ENCODE measurements around the gene MAPK10.

The MAPK10 gene

GRCh38 chr4:86048426-86048825 lies 311.4 kb downstream of the MAPK10 start:
- TF ChIP-seq EZH2phosphoT487 (IDR thresholded peaks at IDR 0.05; ENCODE audit: borderline replicate concordance), result no peak
- TF ChIP-seq, protein P1, sequence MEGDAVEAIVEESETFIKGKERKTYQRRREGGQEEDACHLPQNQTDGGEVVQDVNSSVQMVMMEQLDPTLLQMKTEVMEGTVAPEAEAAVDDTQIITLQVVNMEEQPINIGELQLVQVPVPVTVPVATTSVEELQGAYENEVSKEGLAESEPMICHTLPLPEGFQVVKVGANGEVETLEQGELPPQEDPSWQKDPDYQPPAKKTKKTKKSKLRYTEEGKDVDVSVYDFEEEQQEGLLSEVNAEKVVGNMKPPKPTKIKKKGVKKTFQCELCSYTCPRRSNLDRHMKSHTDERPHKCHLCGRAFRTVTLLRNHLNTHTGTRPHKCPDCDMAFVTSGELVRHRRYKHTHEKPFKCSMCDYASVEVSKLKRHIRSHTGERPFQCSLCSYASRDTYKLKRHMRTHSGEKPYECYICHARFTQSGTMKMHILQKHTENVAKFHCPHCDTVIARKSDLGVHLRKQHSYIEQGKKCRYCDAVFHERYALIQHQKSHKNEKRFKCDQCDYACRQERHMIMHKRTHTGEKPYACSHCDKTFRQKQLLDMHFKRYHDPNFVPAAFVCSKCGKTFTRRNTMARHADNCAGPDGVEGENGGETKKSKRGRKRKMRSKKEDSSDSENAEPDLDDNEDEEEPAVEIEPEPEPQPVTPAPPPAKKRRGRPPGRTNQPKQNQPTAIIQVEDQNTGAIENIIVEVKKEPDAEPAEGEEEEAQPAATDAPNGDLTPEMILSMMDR (conservative IDR thresholded peaks at IDR 0.05; ENCODE audit: low read length), result no peak
- H4K20me1 ChIP-seq (ENCODE audit: insufficient read depth, low read length, poor library complexity, severe bottlenecking), result no peaks in the 10 kb centered on the region
- peaks cover 5% of the 10 kb centered on the region for H3K4me1 ChIP-seq (ENCODE audit: insufficient read depth, low read length, poor library complexity, severe bottlenecking)
- H3K36me3 ChIP-seq (ENCODE audit: insufficient read depth, low read length), result no peaks in the 10 kb centered on the region
- no peak overlapping the region for H3K9ac ChIP-seq (ENCODE audit: low read depth, low read length, poor library complexity, severe bottlenecking)
- H2AFZ ChIP-seq (ENCODE audit: low read length), result no peak overlapping the region
- no peaks in the 10 kb centered on the region for H3K9me3 ChIP-seq (ENCODE audit: insufficient read depth, low read depth, low read length)
- no peaks in the 10 kb centered on the region for H3F3A ChIP-seq (ENCODE audit: low read depth)
- H3K9me2 ChIP-seq (replicated peaks; ENCODE audit: low read depth, low read length), result no peaks in the 10 kb centered on the region
- H3K27me3 ChIP-seq (ENCODE audit: insufficient read depth, low read length, poor library complexity, severe bottlenecking), result no peaks in the 10 kb centered on the region
- no peak overlapping the region for H3K4me2 ChIP-seq (ENCODE audit: low read depth, low read length, poor library complexity, severe bottlenecking)
- no peak overlapping the region for H3K4me3 ChIP-seq (ENCODE audit: low read length, poor library complexity, severe bottlenecking)
- H3K79me2 ChIP-seq (ENCODE audit: insufficient read depth, low read length), result no peaks in the 10 kb centered on the region

DNA sequence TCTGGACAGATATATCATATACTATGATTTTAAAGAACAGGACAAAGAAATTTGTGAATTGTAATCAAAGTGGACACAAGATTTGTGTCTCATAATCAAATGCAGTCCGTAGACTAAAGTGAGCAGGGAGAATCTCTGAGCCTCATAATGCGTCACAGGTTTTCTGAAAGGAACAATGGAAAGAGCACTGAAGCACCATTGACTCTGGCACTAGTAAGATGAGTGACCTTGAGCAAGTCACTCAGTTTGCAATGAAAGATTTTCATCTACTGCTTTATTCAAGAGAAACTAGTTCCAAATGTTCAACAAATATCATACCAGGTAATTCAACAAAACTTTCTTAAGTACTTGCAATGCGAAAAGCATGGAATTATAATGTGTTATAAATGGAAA lies 315.3 kb downstream of the MAPK10 start:
- Histone ChIP-seq H3K36me3 (ENCODE audit: insufficient read depth, low read length) (no peaks in the 10 kb centered on the region), H3K27me3 (ENCODE audit: insufficient read depth, low read length, poor library complexity, severe bottlenecking) (no peaks in the 10 kb centered on the region), H3K4me2 (ENCODE audit: low read depth, low read length, poor library complexity, severe bottlenecking) (no peak overlapping the region), H3K9me2 (replicated peaks; ENCODE audit: low read depth, low read length) (no peaks in the 10 kb centered on the region), H3K9me3 (ENCODE audit: insufficient read depth, low read depth, low read length) (no peaks in the 10 kb centered on the region), H2AFZ (ENCODE audit: low read length) (peak overlapping the region; percentile 68; the same call in 1 of the 2 replicates), H3F3A (ENCODE audit: low read depth) (no peaks in the 10 kb centered on the region), H3K9ac (ENCODE audit: low read depth, low read length, poor library complexity, severe bottlenecking) (no peak overlapping the region), H3K4me3 (ENCODE audit: low read length, poor library complexity, severe bottlenecking) (no peak overlapping the region), H3K4me1 (ENCODE audit: insufficient read depth, low read length, poor library complexity, severe bottlenecking) (peaks cover 8% of the 10 kb centered on the region), H4K20me1 (ENCODE audit: insufficient read depth, low read length, poor library complexity, severe bottlenecking) (no peaks in the 10 kb centered on the region), H3K79me2 (ENCODE audit: insufficient read depth, low read length) (no peaks in the 10 kb centered on the region)
- TF ChIP-seq, protein P1 (conservative IDR thresholded peaks at IDR 0.05; ENCODE audit: low read length), result no peak
- TF ChIP-seq EZH2phosphoT487 (IDR thresholded peaks at IDR 0.05; ENCODE audit: borderline replicate concordance), result no peak

- Histone ChIP-seq H3K4me2 (ENCODE audit: low read depth, low read length, poor library complexity, severe bottlenecking) (peak overlapping the region; percentile 49), H3K27me3 (ENCODE audit: insufficient read depth, low read length, poor library complexity, severe bottlenecking) (no peaks in the 10 kb centered on the region), H4K20me1 (ENCODE audit: insufficient read depth, low read length, poor library complexity, severe bottlenecking) (no peaks in the 10 kb centered on the region), H3K4me1 (ENCODE audit: insufficient read depth, low read length, poor library complexity, severe bottlenecking) (peaks cover 8% of the 10 kb centered on the region), H3K9ac (ENCODE audit: low read depth, low read length, poor library complexity, severe bottlenecking) (no peak overlapping the region), H3F3A (ENCODE audit: low read depth) (no peaks in the 10 kb centered on the region), H2AFZ (ENCODE audit: low read length) (peak overlapping the region; percentile 68), H3K9me3 (ENCODE audit: insufficient read depth, low read depth, low read length) (no peaks in the 10 kb centered on the region), H3K9me2 (replicated peaks; ENCODE audit: low read depth, low read length) (no peaks in the 10 kb centered on the region), H3K79me2 (ENCODE audit: insufficient read depth, low read length) (no peaks in the 10 kb centered on the region), H3K4me3 (ENCODE audit: low read length, poor library complexity, severe bottlenecking) (peak overlapping the region; percentile 34), H3K36me3 (ENCODE audit: insufficient read depth, low read length) (no peaks in the 10 kb centered on the region)
- TF ChIP-seq EZH2phosphoT487 (IDR thresholded peaks at IDR 0.05; ENCODE audit: borderline replicate concordance), result no peak
- TF ChIP-seq, protein P1 (conservative IDR thresholded peaks at IDR 0.05; ENCODE audit: low read length), result peak; percentile 83
These were observed 315.9 kb downstream of the MAPK10 start for GRCh38 chr4:86043755-86044592.

Measured in Loucy (cell line).